Trophoblast cell (in vitro differentiated cells and primary cell): ENCODE measurements around the gene FOCAD.

ENCODE experiments used
- DNase-seq, 2 donors: peaks; one replicate each; pipeline ENCODE4 v3.0.0-alpha.2; 2016
- H2AFZ ChIP-seq: 2 replicates; pipeline ENCODE4 v1.6.1; 2013; ENCODE audit warnings: low read length, moderate library complexity, mild to moderate bottlenecking; ENCODE audit not compliant: insufficient read depth, poor library complexity
- H2AK5ac ChIP-seq: 2 replicates; pipeline ENCODE4 v1.6.1; 2013; ENCODE audit warnings: mild to moderate bottlenecking, low read length
- H2BK120ac ChIP-seq: 2 replicates; pipeline ENCODE4 v1.6.1; 2013; ENCODE audit warnings: low read length, mild to moderate bottlenecking, moderate library complexity; ENCODE audit not compliant: insufficient read depth, poor library complexity
- H2BK12ac ChIP-seq: 2 replicates; pipeline ENCODE4 v1.6.1; 2013; ENCODE audit warnings: mild to moderate bottlenecking, low read length, moderate library complexity
- H2BK5ac ChIP-seq: 2 replicates; pipeline ENCODE4 v1.6.1; 2013; ENCODE audit warnings: low read length, low read depth, moderate library complexity, mild to moderate bottlenecking; ENCODE audit not compliant: poor library complexity
- H3K14ac ChIP-seq: 2 replicates; pipeline ENCODE4 v1.6.1; 2013; ENCODE audit warnings: mild to moderate bottlenecking, low read length
- H3K18ac ChIP-seq: 2 replicates; pipeline ENCODE4 v1.6.1; 2013; ENCODE audit warnings: mild to moderate bottlenecking, low read length
- H3K23ac ChIP-seq: 2 replicates; pipeline ENCODE4 v1.6.1; 2013; ENCODE audit warnings: low read length
- H3K27ac ChIP-seq: 2 replicates; pipeline ENCODE4 v1.5.1; 2013; ENCODE audit warnings: low read depth, mild to moderate bottlenecking, inconsistent platforms, low read length, moderate library complexity
- H3K27me3 ChIP-seq: 2 replicates; pipeline ENCODE4 v1.6.1; 2013; ENCODE audit warnings: inconsistent platforms, mild to moderate bottlenecking, low read length, moderate library complexity; ENCODE audit not compliant: insufficient read depth
- H3K36me3 ChIP-seq, 2 experiments: 1 replicate in 1 of 2; 2 replicates in 1 of 2; pipeline ENCODE4 v1.6.1; 2013; ENCODE audit warnings: low read length in 2 of 2, mild to moderate bottlenecking in 2 of 2, moderate library complexity in 1 of 2; ENCODE audit not compliant: insufficient read depth in 2 of 2, control insufficient read depth in 1 of 2
- H3K4ac ChIP-seq: 2 replicates; pipeline ENCODE4 v1.6.1; 2013; ENCODE audit warnings: low read depth, mild to moderate bottlenecking, low read length, moderate library complexity
- H3K4me1 ChIP-seq, 2 experiments: 1 replicate in 1 of 2; 2 replicates in 1 of 2; pipeline ENCODE4 v1.6.1; 2013; ENCODE audit warnings: low read length in 2 of 2, mild to moderate bottlenecking in 2 of 2, moderate library complexity in 1 of 2; ENCODE audit not compliant: insufficient read depth in 2 of 2, control insufficient read depth in 1 of 2
- H3K4me2 ChIP-seq: 2 replicates; pipeline ENCODE4 v1.6.1; 2013; ENCODE audit warnings: inconsistent platforms, mild to moderate bottlenecking, low read length, moderate library complexity
- H3K4me3 ChIP-seq: 2 replicates; pipeline ENCODE4 v1.5.1; 2013; ENCODE audit warnings: mild to moderate bottlenecking, low read depth, low read length, inconsistent platforms
- H3K79me1 ChIP-seq: one replicate; pipeline ENCODE4 v1.6.1; 2013; ENCODE audit warnings: low read length
- H3K79me2 ChIP-seq: 2 replicates; pipeline ENCODE4 v1.6.1; 2013; ENCODE audit warnings: low read length, mild to moderate bottlenecking; ENCODE audit not compliant: control insufficient read depth, insufficient read depth, poor library complexity
- H3K9ac ChIP-seq: 2 replicates; pipeline ENCODE4 v1.6.1; 2013; ENCODE audit warnings: mild to moderate bottlenecking, low read length
- H3K9me3 ChIP-seq: 2 replicates; pipeline ENCODE4 v1.6.1; 2013; ENCODE audit warnings: low read depth, mild to moderate bottlenecking, control low read depth, inconsistent platforms, low read length; ENCODE audit not compliant: insufficient read depth
- H4K12ac ChIP-seq: 2 replicates; pipeline ENCODE4 v1.6.1; 2013; ENCODE audit warnings: low read depth, mild to moderate bottlenecking, low read length, moderate library complexity
- H4K8ac ChIP-seq: 2 replicates; pipeline ENCODE4 v1.6.1; 2013; ENCODE audit warnings: low read depth, mild to moderate bottlenecking, low read length, moderate library complexity
- H4K91ac ChIP-seq: one replicate; pipeline ENCODE4 v1.6.1; 2013; ENCODE audit warnings: low read depth, mild to moderate bottlenecking, low read length, moderate library complexity
- WGBS: extraction: QIAGEN DNeasy Blood & Tissue Kit; methylation state at CpG from one replicate; pipeline ENCODE4 v1.1.7; 2013; ENCODE audit warnings: missing lambda C conversion rate; ENCODE audit not compliant: insufficient read length, insufficient coverage; ENCODE audit errors: extremely low coverage; 5-methylcytosine and 5-hydroxymethylcytosine counted together

The FOCAD gene

DNA sequence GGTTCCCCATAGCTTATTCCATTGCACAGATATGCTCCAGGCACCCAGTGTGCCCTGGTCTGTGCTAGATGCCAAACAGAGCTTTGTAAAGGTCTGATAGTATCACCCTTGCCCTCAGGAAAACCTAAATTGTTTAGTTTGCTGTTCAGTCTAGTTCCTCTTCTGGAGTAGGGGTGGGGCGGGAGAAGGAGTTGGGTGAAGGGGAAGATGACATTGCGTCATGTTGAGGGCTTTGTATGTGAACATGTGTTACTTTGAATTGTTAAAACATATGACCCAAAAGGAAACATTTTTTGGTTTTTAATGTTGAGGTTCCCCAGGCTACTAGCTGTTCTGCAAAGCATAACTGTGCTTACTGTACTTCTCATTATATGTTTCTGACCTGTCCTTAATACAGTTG, 306.8 kb downstream of the FOCAD start:
- no peak overlapping the region for H3K4me2 ChIP-seq
- H2BK120ac ChIP-seq: no peak overlapping the region
- no peak overlapping the region for H3K4ac ChIP-seq
- no peak overlapping the region for H2BK5ac ChIP-seq
- H4K91ac ChIP-seq: no peak overlapping the region
- H3K23ac ChIP-seq: no peak overlapping the region
- H3K36me3 ChIP-seq: peaks cover 6 to 14% of the 10 kb centered on the region in 2 experiments
- no peaks in the 10 kb centered on the region for H3K9me3 ChIP-seq
- H2AK5ac ChIP-seq: no peak overlapping the region
- no peak overlapping the region for H4K12ac ChIP-seq
- H3K4me1 ChIP-seq: no peaks in the 10 kb centered on the region
- no peak overlapping the region for H3K18ac ChIP-seq
- no peak overlapping the region for H2BK12ac ChIP-seq
- no peaks in the 10 kb centered on the region for H3K27me3 ChIP-seq
- no peak overlapping the region for H3K27ac ChIP-seq
- no peak for DNase-seq
- no peak overlapping the region for H3K9ac ChIP-seq
- H3K79me1 ChIP-seq: no peaks in the 10 kb centered on the region
- no peak overlapping the region for H3K4me3 ChIP-seq
- no peak overlapping the region for H4K8ac ChIP-seq
- WGBS: 100% methylated on average over 2 of the region's 2 CpGs
- no peak overlapping the region for H2AFZ ChIP-seq
- H3K79me2 ChIP-seq: no peaks in the 10 kb centered on the region
- no peak overlapping the region for H3K14ac ChIP-seq

GRCh38 chr9:20994486-20994885, 310.4 kb downstream of the FOCAD start:
- Histone ChIP-seq H2AFZ (no peak overlapping the region), H3K36me3 (peaks cover 8 to 11% of the 10 kb centered on the region in 2 experiments), H3K4me1 (no peaks in the 10 kb centered on the region), H3K79me1 (no peaks in the 10 kb centered on the region), H2BK12ac (no peak overlapping the region), H3K4me2 (no peak overlapping the region), H3K27ac (no peak overlapping the region), H4K8ac (no peak overlapping the region), H3K18ac (no peak overlapping the region), H2BK5ac (no peak overlapping the region), H4K12ac (no peak overlapping the region), H3K79me2 (no peaks in the 10 kb centered on the region), H3K14ac (no peak overlapping the region), H4K91ac (no peak overlapping the region), H3K4ac (no peak overlapping the region), H3K27me3 (no peaks in the 10 kb centered on the region), H3K23ac (no peak overlapping the region), H3K4me3 (no peak overlapping the region), H2BK120ac (no peak overlapping the region), H2AK5ac (no peak overlapping the region), H3K9ac (no peak overlapping the region), H3K9me3 (no peaks in the 10 kb centered on the region)
- no CpG with 5 or more reads among the region's 3 CpGs for WGBS
- no peak for DNase-seq

GRCh38 chr9:20995616-20996015, 311.6 kb downstream of the FOCAD start:
- Histone ChIP-seq H2BK12ac (no peak overlapping the region), H4K12ac (no peak overlapping the region), H2AK5ac (no peak overlapping the region), H3K4me2 (no peak overlapping the region), H2BK5ac (no peak overlapping the region), H3K79me2 (no peaks in the 10 kb centered on the region), H3K36me3 (peaks cover 3 to 4% of the 10 kb centered on the region in 2 experiments), H3K23ac (no peak overlapping the region), H3K18ac (no peak overlapping the region), H3K4me3 (no peak overlapping the region), H3K14ac (no peak overlapping the region), H3K4ac (no peak overlapping the region), H3K27me3 (no peaks in the 10 kb centered on the region), H4K8ac (no peak overlapping the region), H3K9me3 (no peaks in the 10 kb centered on the region), H2AFZ (no peak overlapping the region), H2BK120ac (no peak overlapping the region), H3K9ac (no peak overlapping the region), H4K91ac (no peak overlapping the region), H3K4me1 (no peaks in the 10 kb centered on the region), H3K79me1 (no peaks in the 10 kb centered on the region), H3K27ac (no peak overlapping the region)
- no peak for DNase-seq
- no CpG with 5 or more reads among the region's 2 CpGs for WGBS

DNA sequence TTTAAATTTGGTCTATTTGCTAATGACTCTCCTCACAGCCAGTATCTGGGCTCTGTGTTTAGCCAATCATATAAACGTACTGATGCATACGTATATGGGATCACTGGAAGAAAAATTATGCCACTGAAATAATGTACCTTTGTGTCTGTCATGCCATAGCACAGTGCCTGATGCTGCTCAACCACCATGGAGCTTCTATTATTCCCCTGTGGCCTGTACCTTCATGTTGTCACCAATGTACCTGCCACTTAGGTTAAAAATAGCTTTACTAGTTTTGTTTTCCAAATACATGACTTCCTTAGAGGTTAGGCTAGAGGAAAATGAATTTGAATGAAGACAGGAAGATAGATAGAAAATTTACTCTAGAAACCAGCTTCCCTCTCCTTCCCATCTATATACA, 312.8 kb downstream of the FOCAD start:
- Histone ChIP-seq H4K8ac (no peak overlapping the region), H2AK5ac (no peak overlapping the region), H3K14ac (no peak overlapping the region), H4K91ac (no peak overlapping the region), H2BK120ac (no peak overlapping the region), H3K4ac (no peak overlapping the region), H3K18ac (no peak overlapping the region), H3K23ac (no peak overlapping the region), H2AFZ (no peak overlapping the region), H3K4me1 (no peaks in the 10 kb centered on the region), H3K9ac (no peak overlapping the region), H3K79me1 (no peaks in the 10 kb centered on the region), H3K36me3 (peaks cover 2 to 3% of the 10 kb centered on the region in 2 experiments), H2BK12ac (no peak overlapping the region), H3K4me3 (no peak overlapping the region), H3K9me3 (no peaks in the 10 kb centered on the region), H4K12ac (no peak overlapping the region), H2BK5ac (no peak overlapping the region), H3K4me2 (no peak overlapping the region), H3K27ac (no peak overlapping the region), H3K27me3 (no peaks in the 10 kb centered on the region), H3K79me2 (no peaks in the 10 kb centered on the region)
- DNase-seq: no peak
- no CpG with 5 or more reads among the region's 2 CpGs for WGBS
